MM.1S (cell line): Measurements from ENCODE around the gene TPRN.

Experiments used
- DNase-seq: peaks from one replicate; pipeline ENCODE4 v3.0.0-alpha.2; 2015
- H2AFZ ChIP-seq: fragments of 300-600 bp; sonication (generic); 2 replicates; pipeline ENCODE4 v1.6.0; 2016; ENCODE audit warnings: antibody characterized with exemption, low read length
- H3F3A ChIP-seq: fragments of 300-600 bp; sonication (generic); 2 replicates; pipeline ENCODE4 v1.6.1; 2016; ENCODE audit warnings: mild to moderate bottlenecking, antibody characterized with exemption, low read length, moderate library complexity, mixed read lengths; ENCODE audit not compliant: insufficient read depth
- H3K27ac ChIP-seq: fragments of 300-600 bp; sonication (generic); 2 replicates; pipeline ENCODE4 v1.5.1; 2016; ENCODE audit warnings: mild to moderate bottlenecking, low read length
- H3K27me3 ChIP-seq: fragments of 300-600 bp; sonication (generic); replicated peaks from 2 replicates; pipeline ENCODE4 v1.6.0; 2016; ENCODE audit warnings: low read length; ENCODE audit not compliant: insufficient read depth
- H3K36me3 ChIP-seq: fragments of 300-600 bp; sonication (generic); replicated peaks from 2 replicates; pipeline ENCODE4 v1.6.1; 2016; ENCODE audit warnings: mild to moderate bottlenecking, low read length, mixed read lengths; ENCODE audit not compliant: insufficient read depth
- H3K4me1 ChIP-seq: fragments of 300-600 bp; sonication (generic); 2 replicates; pipeline ENCODE4 v1.6.1; 2016; ENCODE audit warnings: low read length, mixed read lengths
- H3K4me2 ChIP-seq: fragments of 300-600 bp; sonication (generic); 2 replicates; pipeline ENCODE4 v1.6.0; 2016; ENCODE audit warnings: low read depth, low read length
- H3K4me3 ChIP-seq: fragments of 300-600 bp; sonication (generic); 2 replicates; pipeline ENCODE4 v1.5.1; 2016; ENCODE audit warnings: low read length, mixed read lengths
- H3K79me2 ChIP-seq: fragments of 300-600 bp; sonication (generic); 2 replicates; pipeline ENCODE4 v1.6.1; 2016; ENCODE audit warnings: mixed run types, low read length, mixed read lengths
- H3K9ac ChIP-seq: fragments of 300-600 bp; sonication (generic); 2 replicates; pipeline ENCODE4 v1.6.1; 2016; ENCODE audit warnings: low read length, mixed read lengths
- H3K9me2 ChIP-seq: fragments of 300-600 bp; sonication (generic); replicated peaks from 2 replicates; pipeline ENCODE4 v1.6.1; 2016; ENCODE audit warnings: mild to moderate bottlenecking, low read length, mixed read lengths; ENCODE audit not compliant: insufficient read depth
- H3K9me3 ChIP-seq: fragments of 300-600 bp; sonication (generic); replicated peaks from 2 replicates; pipeline ENCODE4 v1.6.1; 2016; ENCODE audit warnings: mild to moderate bottlenecking, low read length, mixed read lengths; ENCODE audit not compliant: insufficient read depth
- H4K20me1 ChIP-seq: fragments of 300-600 bp; sonication (generic); 2 replicates; pipeline ENCODE4 v1.6.1; 2016; ENCODE audit warnings: mild to moderate bottlenecking, low read length, moderate library complexity, mixed read lengths; ENCODE audit not compliant: insufficient read depth
- EZH2 ChIP-seq: fragments of 300-600 bp; sonication (generic); optimal IDR thresholded peaks from 2 replicates; pipeline ENCODE3; 2017; ENCODE audit warnings: low read depth, mild to moderate bottlenecking, antibody characterized with exemption, low read length, mixed read lengths
- EZH2phosphoT487 ChIP-seq: fragments of 300-600 bp; sonication (generic); IDR thresholded peaks from 2 replicates; pipeline ENCODE4 v1.6.1; 2018; ENCODE audit warnings: antibody characterized with exemption, low read length
- TF ChIP-seq, protein P1 (sequence below): fragments of 300-600 bp; sonication (generic); IDR thresholded peaks from 2 replicates; pipeline ENCODE4 v1.5.1; 2016; ENCODE audit warnings: antibody characterized with exemption, low read length, mixed read lengths

TPRN gene

DNA sequence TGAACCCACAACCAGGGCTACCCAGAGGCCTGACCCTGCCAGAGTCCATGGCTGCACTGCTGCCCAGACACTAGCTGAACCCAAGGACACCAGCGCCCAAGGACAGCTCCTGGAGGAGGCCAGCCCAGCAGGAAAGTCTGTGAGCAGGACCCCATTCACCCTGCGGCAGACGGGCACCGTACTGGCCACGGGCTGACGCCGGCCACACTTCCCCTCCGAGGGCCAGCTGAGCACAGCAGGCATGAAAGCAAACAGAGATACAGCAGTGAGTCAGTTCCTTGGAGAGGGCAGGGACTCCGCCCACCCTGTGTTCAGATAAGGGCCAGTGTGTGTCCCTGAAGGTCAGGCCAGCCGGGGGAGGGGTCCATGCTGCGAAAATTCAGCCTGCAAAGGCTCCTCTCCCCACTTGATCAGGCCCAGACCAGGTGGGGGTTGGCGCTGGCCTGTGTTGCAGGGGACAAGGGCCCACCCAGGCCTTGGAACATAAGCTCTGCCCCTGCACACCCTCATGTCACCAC lies 18.3 kb upstream of the TPRN start:
- H3K9me3 ChIP-seq, result no peaks in the 10 kb centered on the region
- no peaks in the 10 kb centered on the region for H3K4me1 ChIP-seq
- TF ChIP-seq EZH2phosphoT487 (no peak), EZH2 (no peak)
- TF ChIP-seq, protein P1, sequence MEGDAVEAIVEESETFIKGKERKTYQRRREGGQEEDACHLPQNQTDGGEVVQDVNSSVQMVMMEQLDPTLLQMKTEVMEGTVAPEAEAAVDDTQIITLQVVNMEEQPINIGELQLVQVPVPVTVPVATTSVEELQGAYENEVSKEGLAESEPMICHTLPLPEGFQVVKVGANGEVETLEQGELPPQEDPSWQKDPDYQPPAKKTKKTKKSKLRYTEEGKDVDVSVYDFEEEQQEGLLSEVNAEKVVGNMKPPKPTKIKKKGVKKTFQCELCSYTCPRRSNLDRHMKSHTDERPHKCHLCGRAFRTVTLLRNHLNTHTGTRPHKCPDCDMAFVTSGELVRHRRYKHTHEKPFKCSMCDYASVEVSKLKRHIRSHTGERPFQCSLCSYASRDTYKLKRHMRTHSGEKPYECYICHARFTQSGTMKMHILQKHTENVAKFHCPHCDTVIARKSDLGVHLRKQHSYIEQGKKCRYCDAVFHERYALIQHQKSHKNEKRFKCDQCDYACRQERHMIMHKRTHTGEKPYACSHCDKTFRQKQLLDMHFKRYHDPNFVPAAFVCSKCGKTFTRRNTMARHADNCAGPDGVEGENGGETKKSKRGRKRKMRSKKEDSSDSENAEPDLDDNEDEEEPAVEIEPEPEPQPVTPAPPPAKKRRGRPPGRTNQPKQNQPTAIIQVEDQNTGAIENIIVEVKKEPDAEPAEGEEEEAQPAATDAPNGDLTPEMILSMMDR, result no peak
- no peak overlapping the region for H3K9ac ChIP-seq
- H3F3A ChIP-seq, result no peaks in the 10 kb centered on the region; the same call in 1 of the 2 replicates
- H3K27me3 ChIP-seq, result no peaks in the 10 kb centered on the region
- no peaks in the 10 kb centered on the region for H3K9me2 ChIP-seq
- no peak for DNase-seq
- no peak overlapping the region for H3K27ac ChIP-seq
- H4K20me1 ChIP-seq, result no peaks in the 10 kb centered on the region
- H3K36me3 ChIP-seq, result no peaks in the 10 kb centered on the region
- H3K4me2 ChIP-seq, result no peak overlapping the region
- no peaks in the 10 kb centered on the region for H3K79me2 ChIP-seq
- H3K4me3 ChIP-seq, result no peak overlapping the region
- no peak overlapping the region for H2AFZ ChIP-seq

GRCh38 chr9:137218212-137218753 lies 17.7 kb upstream of the TPRN start:
- no peaks in the 10 kb centered on the region for H3K9me3 ChIP-seq
- no peak overlapping the region for H3K9ac ChIP-seq
- H3K4me2 ChIP-seq, result no peak overlapping the region
- H2AFZ ChIP-seq, result no peak overlapping the region
- no peak overlapping the region for H3K27ac ChIP-seq
- DNase-seq, result no peak
- H3K4me1 ChIP-seq, result no peaks in the 10 kb centered on the region
- H3K27me3 ChIP-seq, result no peaks in the 10 kb centered on the region
- H4K20me1 ChIP-seq, result no peaks in the 10 kb centered on the region
- no peaks in the 10 kb centered on the region; the same call in 1 of the 2 replicates for H3F3A ChIP-seq
- no peaks in the 10 kb centered on the region for H3K9me2 ChIP-seq
- no peak for TF ChIP-seq EZH2phosphoT487
- no peak for TF ChIP-seq EZH2
- TF ChIP-seq, protein P1, result no peak
- H3K36me3 ChIP-seq, result no peaks in the 10 kb centered on the region
- H3K79me2 ChIP-seq, result no peaks in the 10 kb centered on the region
- H3K4me3 ChIP-seq, result no peak overlapping the region

GRCh38 chr9:137217276-137218211 lies 17.0 kb upstream of the TPRN start:
- H2AFZ ChIP-seq, result no peak overlapping the region
- no peak for DNase-seq
- H3K4me3 ChIP-seq, result no peak overlapping the region

More at GRCh38 chr9:137217276-137218211, 17.0 kb upstream of the TPRN start:
- no peak overlapping the region for H3K4me2 ChIP-seq
- TF ChIP-seq EZH2phosphoT487 (no peak), EZH2 (no peak)
- TF ChIP-seq, protein P1, result no peak
- no peak overlapping the region for H3K27ac ChIP-seq
- H3K9ac ChIP-seq, result no peak overlapping the region
- no peaks in the 10 kb centered on the region for H3K79me2 ChIP-seq
- no peaks in the 10 kb centered on the region for H3K36me3 ChIP-seq
- H3K4me1 ChIP-seq, result no peaks in the 10 kb centered on the region
- H3K9me2 ChIP-seq, result no peaks in the 10 kb centered on the region
- no peaks in the 10 kb centered on the region for H3K27me3 ChIP-seq
- no peaks in the 10 kb centered on the region for H4K20me1 ChIP-seq
- no peaks in the 10 kb centered on the region for H3K9me3 ChIP-seq
- H3F3A ChIP-seq, result no peaks in the 10 kb centered on the region
